ENCODE results near the gene ABCB8. TPM values are rescaled to one million over a fixed set of nuclear protein-coding genes. Genes with fewer than 3 reads are reported as not detected.

ABCB8 gene
- total and polyA plus RNA-seq, 9 of the 15 experiments (the other 6 are each of a cell fraction or from before 2014, with no cell fraction given), result 7.6 to 106 (median 36.3) TPM

- no peak for TF ChIP-seq MGA (IDR thresholded peaks at IDR 0.05)
- no peak for TF ChIP-seq ZNF239 (CRISPR knock-in tag; IDR thresholded peaks at IDR 0.05)
- peak; percentile 35 for TF ChIP-seq HMGN3 (IDR thresholded peaks at IDR 0.05; ENCODE audit: borderline replicate concordance, extremely low read depth, insufficient read length, low read depth, low read length)
- no peak for TF ChIP-seq NFYB (IDR thresholded peaks at IDR 0.05; ENCODE audit: extremely low read depth, insufficient read length)
- TF ChIP-seq KLF16 (IDR thresholded peaks at IDR 0.05), result no peak
- no peak for TF ChIP-seq HMG20A (CRISPR knock-in tag; conservative IDR thresholded peaks at IDR 0.05)
- TF ChIP-seq MTA2 (IDR thresholded peaks at IDR 0.05; ENCODE audit: low read depth), result no peak
- no peak for TF ChIP-seq ZNF431 (CRISPR knock-in tag; IDR thresholded peaks at IDR 0.05)
- TF ChIP-seq ZKSCAN8 (CRISPR knock-in tag; IDR thresholded peaks at IDR 0.05), result no peak
- no peak for TF ChIP-seq SMAD1 (IDR thresholded peaks at IDR 0.05; ENCODE audit: low read depth, low read length, partially characterized antibody)
- TF ChIP-seq SNRNP70 (optimal IDR thresholded peaks at IDR 0.05; ENCODE audit: low read depth, low read length), result peak; percentile 9
- TF ChIP-seq ZNF224 (CRISPR knock-in tag; IDR thresholded peaks at IDR 0.05), result no peak
- TF ChIP-seq ZNF57 (CRISPR knock-in tag; IDR thresholded peaks at IDR 0.05), result no peak
- no peak for TF ChIP-seq KHSRP (IDR thresholded peaks at IDR 0.05)
Observed at GRCh38 chr7:151075978-151076426, 47.8 kb downstream of the ABCB8 start (continued).

All from K562 (cell line).